GM19455 (cell line): ENCODE data around the gene XXYLT1.
"Not testable (repeated sequence)": the region's sequence is repeated elsewhere in the genome, so short reads cannot be mapped to it uniquely, and the experiment has no call there.

ENCODE experiments used
- ATAC-seq: cut with Tn5 transposase; IDR thresholded peaks from one replicate; pipeline ENCODE4 v1.9.1; 2021; ENCODE audit not compliant: unreplicated experiment

Gene XXYLT1

GRCh38 chr3:195115600-195116406 lies 155.2 kb downstream of the XXYLT1 start:
- no peak for ATAC-seq

- no peak for ATAC-seq
Measured at GRCh38 chr3:195114786-195115599, 156.0 kb downstream of the XXYLT1 start.

- no peak for ATAC-seq
Measured at GRCh38 chr3:195113536-195114425, 157.2 kb downstream of the XXYLT1 start.

- ATAC-seq, result no peak
Measured at GRCh38 chr3:195113048-195113447, 157.9 kb downstream of the XXYLT1 start.

GRCh38 chr3:195112361-195112791 lies 158.6 kb downstream of the XXYLT1 start:
- no peak for ATAC-seq

GRCh38 chr3:195111766-195112165 lies 159.2 kb downstream of the XXYLT1 start:
- ATAC-seq, result no peak

- ATAC-seq, result no peak
Measured at GRCh38 chr3:195111319-195111705, 159.6 kb downstream of the XXYLT1 start.

- ATAC-seq, result no peak
Measured at GRCh38 chr3:195110647-195111318, 160.2 kb downstream of the XXYLT1 start.

- no peak for ATAC-seq
Measured at GRCh38 chr3:195109098-195109657, 161.8 kb downstream of the XXYLT1 start.

GRCh38 chr3:195107593-195107992 lies 163.4 kb downstream of the XXYLT1 start:
- no peak for ATAC-seq

GRCh38 chr3:195107031-195107430 lies 163.9 kb downstream of the XXYLT1 start:
- not testable (repeated sequence) for ATAC-seq

- peak; percentile 85 for ATAC-seq
Measured at GRCh38 chr3:195106418-195106906, 164.5 kb downstream of the XXYLT1 start.

GRCh38 chr3:195105841-195106417 lies 165.0 kb downstream of the XXYLT1 start:
- ATAC-seq, result no peak

- ATAC-seq, result no peak
Measured at GRCh38 chr3:195105389-195105788, 165.6 kb downstream of the XXYLT1 start.

GRCh38 chr3:195104340-195104739 lies 166.6 kb downstream of the XXYLT1 start:
- no peak for ATAC-seq

- no peak for ATAC-seq
Measured at GRCh38 chr3:195103623-195104022, 167.3 kb downstream of the XXYLT1 start.

- no peak for ATAC-seq
Measured at GRCh38 chr3:195102609-195103467, 168.1 kb downstream of the XXYLT1 start.

GRCh38 chr3:195101927-195102608 lies 168.9 kb downstream of the XXYLT1 start:
- no peak for ATAC-seq
